GM18502 (cell line): ENCODE measurements around the gene NTNG2.

Source experiments
- ATAC-seq: cut with Tn5 transposase; IDR thresholded peaks from one replicate; pipeline ENCODE4 v1.9.1; 2021; ENCODE audit warnings: mild to moderate bottlenecking; ENCODE audit not compliant: unreplicated experiment, poor library complexity

The NTNG2 gene

DNA sequence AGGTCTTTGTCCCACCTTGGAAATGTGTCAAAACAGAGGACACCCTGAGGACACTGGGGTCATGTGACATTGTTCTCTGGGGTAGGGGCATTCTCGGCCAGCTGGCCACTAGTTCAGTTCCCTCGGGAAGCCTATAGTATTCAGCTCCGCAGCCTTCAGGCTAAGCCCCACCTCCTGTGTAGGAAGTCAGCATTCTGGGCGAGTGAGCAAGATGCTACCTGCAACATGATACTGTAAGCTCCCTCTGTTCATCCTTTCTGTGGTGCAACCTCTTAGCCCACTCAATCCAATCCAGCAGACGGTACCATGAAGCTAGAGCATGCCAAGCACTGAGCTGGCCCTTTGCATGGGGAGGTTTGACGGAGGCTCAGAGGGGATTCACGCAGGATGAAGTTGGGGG, 5.3 kb downstream of the NTNG2 start:
- no peak for ATAC-seq

DNA sequence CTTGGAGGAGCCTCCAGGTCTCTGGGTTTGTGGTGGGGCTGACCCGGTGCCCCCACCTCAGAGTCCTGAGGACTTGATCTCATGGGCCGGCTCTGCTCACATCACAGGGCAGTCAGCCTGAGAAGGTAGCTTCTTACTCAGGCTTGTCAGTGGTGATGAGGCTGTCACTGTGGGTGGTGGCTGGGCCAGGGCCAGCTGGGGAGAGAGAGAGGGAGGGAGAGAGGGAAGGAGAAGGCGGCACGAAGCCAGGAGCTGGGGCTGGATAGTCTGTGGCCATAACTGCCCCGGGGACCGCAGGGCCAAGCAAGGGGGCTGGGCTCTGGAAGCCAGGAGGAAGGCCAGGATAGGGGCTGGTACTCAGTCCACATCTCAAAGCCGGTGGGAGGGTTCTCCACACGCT, 6.5 kb downstream of the NTNG2 start:
- no peak for ATAC-seq

- ATAC-seq, result no peak
These were observed 7.0 kb downstream of the NTNG2 start for GRCh38 chr9:132168851-132169250.

GRCh38 chr9:132169672-132170392, 8.0 kb downstream of the NTNG2 start:
- no peak for ATAC-seq

GRCh38 chr9:132171702-132172101, 9.8 kb downstream of the NTNG2 start:
- ATAC-seq, result no peak

GRCh38 chr9:132172185-132172584, 10.3 kb downstream of the NTNG2 start:
- no peak for ATAC-seq

GRCh38 chr9:132175431-132175830, 13.6 kb downstream of the NTNG2 start:
- no peak for ATAC-seq

DNA sequence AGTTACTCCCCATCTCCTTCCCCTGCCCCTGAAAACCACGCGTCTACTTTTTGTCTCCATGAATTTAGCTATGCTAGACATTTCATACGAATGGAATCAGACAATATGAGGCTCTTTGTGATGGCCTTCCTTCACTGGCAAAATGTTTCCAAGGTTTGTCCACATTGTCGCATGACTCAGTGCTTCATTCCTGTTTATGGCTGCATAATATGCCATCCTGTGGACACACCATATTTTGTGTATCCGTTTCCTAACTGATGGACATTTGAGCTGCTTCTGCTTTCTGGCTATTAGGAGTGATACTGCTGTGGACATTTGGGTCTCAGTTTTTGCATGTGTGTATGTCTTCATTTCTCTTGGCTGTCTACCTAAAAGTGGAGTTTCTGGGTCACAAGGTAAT, 14.5 kb downstream of the NTNG2 start:
- ATAC-seq, result no peak

DNA sequence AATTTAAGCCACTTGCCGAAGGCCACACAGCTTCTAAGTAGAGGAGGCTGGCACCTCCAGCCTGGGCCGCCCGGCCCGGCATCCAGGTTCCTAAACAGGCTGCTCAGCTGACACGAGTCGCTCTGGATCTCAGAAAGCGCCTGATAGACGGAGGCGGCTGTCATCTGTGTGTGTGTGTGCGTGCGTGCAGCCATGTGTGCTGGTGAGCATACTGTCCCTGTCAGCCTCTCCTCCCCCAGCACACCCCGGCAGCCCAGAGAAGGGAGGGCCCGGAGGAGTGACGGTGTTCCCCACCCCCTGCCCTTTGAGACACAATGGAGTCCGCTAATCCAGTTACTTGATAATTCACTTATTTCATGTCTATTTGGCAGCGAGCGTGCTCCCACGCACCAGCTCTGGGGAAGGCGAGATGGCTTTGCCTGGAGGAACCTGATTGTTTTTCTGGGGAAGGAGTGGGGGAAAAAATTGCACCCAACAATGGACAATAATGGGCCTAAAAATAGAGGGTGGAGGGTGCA, 20.0 kb downstream of the NTNG2 start:
- no peak for ATAC-seq

GRCh38 chr9:132182314-132183091, 20.6 kb downstream of the NTNG2 start:
- ATAC-seq, result no peak

DNA sequence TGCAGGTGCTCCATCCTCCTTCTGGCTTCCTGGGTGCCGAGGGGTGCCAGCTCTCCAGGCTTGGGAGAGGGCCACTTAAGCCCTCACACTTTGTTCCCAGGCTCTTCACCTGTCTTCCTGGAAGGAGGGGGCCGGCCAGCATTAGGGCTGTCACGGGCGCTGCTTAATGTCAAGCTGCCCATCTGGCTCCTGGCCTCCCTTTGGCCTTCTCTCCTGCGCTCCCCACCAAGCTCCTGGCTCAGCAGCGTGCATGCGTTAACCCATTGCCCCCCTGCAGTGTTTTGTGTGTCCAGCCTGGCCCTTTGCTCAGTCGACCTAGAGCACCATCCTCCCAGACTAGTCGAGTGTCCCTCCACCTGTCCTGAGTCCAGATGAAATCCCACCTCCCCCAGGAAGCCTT, 21.3 kb downstream of the NTNG2 start:
- ATAC-seq, result no peak

DNA sequence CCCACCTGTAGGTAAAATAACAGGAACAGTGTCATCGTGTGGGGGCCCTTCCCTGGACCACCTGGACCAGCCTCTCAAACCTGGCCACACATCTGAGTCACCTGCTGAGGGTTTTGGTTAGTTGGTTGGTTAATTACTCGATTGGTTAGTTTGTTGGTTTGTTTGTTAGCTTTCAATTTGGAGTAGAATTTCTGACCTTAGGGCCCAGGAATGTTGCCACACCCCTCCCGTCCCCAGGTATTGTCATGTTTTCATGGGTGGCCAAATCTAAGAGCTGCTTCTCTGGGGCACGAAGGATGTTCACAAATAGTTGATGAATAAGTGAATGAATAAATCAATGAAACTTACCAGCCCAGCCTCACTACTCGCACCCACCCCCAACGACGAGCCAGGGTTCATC, 21.9 kb downstream of the NTNG2 start:
- ATAC-seq, result no peak

GRCh38 chr9:132184124-132184523, 22.3 kb downstream of the NTNG2 start:
- no peak for ATAC-seq

GRCh38 chr9:132185073-132186009, 23.5 kb downstream of the NTNG2 start:
- ATAC-seq, result no peak

DNA sequence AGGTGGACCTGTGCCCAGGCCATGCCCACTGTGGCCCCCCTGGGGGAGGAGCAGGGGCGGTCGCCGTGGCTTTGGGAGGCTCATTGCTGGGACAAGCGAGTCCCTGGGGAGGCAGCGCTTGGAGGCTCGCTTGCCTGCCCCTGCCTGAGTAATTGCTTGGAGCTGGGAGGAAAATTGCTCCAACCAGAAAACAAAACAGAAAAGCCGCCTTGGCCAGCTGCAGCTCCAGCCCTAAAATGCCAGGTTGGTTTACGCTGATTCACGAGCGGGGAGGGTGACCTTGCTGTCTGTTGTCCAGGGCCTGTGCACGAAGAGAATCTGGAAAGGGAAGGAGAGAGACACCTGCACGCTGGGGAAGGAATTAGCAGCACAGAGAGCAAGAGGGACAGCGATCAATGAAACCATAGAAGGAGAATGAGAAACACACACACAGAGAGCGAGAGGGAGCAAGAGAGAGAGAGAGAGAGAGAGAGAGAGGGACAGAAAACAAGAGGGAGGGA, 25.3 kb downstream of the NTNG2 start:
- ATAC-seq, result no peak

DNA sequence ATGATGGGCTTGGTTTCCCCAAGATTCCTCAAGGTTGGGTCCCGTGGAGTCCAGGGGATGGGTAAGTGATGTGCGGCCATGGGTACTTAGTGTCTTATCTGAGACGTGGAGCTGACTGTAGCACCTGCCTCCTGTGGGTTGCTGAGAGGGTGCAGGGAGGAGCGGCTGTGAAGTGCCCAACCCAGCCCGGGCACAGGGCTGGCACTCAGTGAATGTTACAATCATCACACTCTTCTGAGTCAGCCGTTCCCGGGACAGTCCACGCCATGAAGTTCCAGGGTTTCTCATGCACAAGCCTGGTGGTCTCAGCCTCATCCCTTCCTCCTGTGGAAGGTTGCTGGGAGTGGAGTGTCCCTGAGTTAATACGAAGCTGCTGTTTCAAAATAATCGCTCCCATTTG, 29.1 kb downstream of the NTNG2 start:
- no peak for ATAC-seq

DNA sequence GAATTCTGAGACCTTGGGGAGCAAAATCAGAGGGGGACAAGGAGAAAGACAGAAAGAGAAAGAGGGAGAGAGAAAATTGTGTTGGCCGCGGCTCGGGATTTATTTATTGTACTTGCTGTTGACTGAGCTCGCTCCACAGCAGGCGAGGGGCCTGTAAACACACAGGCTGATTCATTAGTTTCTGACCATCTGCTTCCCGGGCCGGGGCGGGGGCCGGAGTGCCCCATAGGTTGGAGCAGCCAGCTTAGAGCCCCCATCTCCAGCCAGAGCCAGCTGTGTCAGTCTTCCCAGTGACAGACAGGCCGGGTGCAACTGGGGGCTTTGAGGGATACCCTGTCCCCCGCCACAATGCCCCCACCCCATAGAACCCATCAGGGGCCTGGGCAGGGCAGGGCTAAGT, 30.9 kb downstream of the NTNG2 start:
- no peak for ATAC-seq

DNA sequence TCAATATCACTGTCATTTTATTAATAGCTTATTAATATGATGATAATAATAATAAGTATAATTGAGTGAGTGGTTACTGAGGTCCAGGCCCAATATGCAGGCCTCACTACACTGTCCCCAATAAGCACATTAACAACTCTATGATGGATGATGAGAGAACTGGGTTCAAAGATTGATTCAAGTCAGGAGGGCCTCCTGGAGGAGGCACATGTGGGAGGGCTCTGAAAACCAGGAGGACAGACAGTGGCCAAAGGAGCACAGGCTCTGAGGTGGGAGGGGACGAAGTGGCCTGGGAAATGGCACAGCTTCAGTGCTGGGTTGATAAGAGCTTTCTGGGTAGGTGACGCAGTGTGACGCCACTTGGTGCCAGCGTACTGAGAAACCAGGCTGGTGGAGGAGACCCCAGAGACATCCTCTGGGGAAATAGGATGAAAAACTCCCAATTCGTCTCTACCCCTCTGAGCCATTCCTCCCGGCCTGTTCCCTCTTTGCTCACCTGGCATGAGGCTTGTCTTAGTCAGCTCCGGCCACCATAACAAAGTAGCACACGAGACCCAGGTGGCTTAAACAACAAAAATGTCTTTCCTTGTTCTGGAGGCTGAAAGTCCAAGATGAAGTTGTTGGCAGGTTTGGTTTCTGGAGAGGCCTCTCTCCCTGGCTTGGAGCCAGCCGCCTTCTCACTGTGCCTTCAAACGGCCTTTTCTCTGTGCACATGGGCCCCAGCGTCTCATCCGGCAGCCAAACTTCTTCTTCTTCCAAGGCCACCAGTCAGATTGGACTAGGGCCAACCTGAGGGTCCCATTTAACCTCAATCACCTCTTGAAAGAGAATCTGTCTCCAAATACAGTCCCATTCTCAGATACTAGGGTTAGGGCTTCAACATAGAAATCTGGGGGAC, 31.6 kb downstream of the NTNG2 start:
- no peak for ATAC-seq

GRCh38 chr9:132194508-132194907, 32.6 kb downstream of the NTNG2 start:
- ATAC-seq, result no peak
